NCI-H2196 treated with DMSO at 0.1 percent for 48 hours (cell line): ENCODE results near the gene SIRT1.
"Not testable (repeated sequence)": the region's sequence is repeated elsewhere in the genome, so short reads cannot be mapped to it uniquely, and the experiment has no call there.

Source experiments
- DNase-seq: peaks from one replicate; lab custom pipeline; 2025; ENCODE audit not compliant: unreplicated experiment; lab: John Stamatoyannopoulos, UW

Gene SIRT1

DNA sequence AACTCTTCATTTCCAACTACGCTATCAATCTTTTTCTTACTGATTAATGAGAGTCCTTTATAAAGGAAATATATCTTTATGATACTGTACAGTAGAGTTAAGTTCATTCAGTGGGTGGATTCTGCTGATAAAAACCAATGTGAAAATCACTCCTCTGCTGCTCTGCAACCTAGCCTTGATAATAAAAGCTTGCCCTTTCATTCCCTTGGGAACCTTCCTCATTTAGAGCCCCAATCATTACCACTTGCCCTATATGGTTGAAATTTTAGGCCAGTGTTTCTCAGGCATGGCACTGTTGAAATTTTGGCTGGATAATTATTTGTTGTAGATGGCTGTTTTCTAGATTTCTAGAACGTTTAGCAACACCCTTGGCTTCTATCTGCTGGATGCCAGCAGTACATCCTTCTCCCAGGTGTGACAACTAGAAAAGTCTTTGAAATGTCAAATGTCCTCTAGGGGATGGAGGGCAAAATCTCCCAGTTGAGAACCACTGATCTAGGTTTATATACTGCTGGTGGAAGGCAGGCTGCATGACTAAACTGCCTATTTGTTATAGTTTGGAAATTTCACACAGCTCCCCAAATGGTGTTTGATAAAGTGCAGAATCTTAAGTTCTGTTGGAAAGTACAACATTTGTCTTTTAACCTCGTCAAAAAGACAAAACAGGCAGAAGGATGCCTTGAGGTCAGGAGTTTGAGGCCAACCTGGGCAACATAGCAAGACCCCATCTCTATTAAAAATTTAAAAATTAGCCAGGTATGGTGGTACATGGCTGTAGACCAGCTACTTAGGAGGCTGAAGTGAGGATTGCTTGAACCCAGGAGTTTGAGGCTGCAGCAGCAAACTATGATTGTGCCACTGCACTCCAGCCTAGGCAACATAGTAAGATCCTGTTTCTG lies 8.9 kb upstream of the SIRT1 start:
- DNase-seq = no peak

DNA sequence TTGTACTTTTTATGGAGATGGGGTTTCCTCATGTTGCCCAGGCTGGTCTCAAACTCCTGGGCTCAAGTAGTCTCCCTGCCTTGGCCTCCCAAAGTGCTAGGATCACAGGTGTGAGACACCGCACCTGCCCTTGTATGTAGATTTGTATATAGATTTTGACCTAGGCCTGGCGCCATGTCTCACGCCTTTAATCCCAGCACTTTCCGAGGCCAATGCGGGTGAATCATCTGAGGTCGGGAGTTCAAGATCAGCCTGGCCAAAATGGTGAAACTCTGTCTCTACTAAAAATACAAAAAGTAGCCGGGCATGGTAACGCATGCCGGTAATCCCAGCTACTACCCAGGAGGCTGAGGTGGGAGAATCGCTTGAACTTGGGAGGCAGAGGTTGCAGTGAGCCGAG lies 7.0 kb upstream of the SIRT1 start:
- DNase-seq = not testable (repeated sequence)

DNA sequence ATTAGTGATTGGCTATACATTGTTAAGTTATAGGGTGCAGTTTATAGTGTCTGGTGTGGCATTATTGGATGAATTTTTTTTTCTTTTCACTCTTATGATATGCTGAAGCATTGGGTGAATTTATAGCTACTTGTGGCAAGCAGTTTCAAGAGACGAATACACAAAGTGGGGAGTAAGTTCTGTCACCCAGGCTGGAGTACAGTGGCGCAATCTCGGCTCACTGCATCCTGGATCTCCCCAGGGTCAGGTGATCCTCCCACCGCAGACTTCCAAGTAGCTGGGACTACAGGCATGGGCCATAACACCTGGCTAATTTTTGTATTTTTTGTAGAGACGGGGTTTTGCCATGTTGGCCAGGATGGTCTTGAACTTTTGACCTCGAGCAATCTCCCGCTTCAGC lies 6.3 kb upstream of the SIRT1 start:
- no peak for DNase-seq

DNA sequence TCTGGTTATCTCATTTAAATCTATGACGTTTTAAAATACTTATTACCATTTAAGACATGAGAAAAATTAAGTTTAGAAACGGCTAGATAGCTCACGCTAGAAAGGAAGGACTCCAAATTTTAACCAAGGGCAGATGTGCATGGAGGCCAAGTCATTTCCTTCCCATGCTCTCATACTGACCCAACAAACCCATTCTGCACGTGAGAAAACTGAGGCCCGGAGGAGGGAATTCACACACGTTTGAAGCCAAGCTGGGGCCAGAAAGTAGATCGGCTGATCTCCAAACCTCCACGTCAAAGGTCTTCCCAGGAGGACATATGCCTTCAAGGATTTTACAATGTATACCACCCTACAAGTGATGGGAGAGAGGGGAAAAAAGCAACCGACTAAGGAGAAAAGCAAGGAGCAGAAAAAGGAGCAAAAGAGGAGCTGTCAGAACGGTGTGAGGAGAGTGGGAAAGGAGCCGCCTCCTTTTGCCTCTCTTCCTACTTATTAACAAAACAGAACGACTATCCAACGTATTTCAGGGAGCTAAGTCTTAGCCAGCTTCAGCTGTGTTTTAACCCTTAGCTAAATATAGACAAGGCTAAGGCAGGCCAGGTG lies 645 bp upstream of the SIRT1 start:
- DNase-seq = no peak

DNA sequence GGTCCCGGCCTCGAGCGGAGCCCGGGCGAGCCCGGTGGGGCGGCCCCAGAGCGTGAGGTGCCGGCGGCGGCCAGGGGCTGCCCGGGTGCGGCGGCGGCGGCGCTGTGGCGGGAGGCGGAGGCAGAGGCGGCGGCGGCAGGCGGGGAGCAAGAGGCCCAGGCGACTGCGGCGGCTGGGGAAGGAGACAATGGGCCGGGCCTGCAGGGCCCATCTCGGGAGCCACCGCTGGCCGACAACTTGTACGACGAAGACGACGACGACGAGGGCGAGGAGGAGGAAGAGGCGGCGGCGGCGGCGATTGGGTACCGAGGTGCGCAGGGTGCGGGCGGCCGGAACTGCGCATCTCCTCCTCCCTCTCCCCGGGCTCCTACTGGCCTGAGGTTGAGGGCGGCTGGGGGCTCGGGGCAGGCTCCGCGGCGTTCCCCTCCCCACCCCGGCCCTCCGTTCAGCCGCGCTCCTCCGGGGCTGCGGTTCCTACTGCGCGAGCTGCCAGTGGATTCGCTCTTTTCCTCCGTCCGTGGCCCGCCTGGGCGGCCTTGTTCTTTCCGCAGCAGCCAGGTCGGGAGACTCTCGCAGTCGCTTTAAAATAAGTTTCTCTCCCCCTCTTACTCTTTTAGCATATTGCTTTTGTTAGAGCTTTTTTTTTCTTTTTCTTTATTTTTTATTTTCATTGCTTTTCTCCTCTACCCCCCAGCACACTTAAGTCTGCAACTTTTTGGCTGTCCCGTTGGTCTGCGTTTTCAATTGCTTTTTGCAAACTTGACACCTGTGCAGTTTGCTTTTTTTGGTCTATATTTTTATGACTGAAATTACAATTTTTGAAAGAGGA lies 600 bp downstream of the SIRT1 start:
- peak; percentile 8 for DNase-seq

DNA sequence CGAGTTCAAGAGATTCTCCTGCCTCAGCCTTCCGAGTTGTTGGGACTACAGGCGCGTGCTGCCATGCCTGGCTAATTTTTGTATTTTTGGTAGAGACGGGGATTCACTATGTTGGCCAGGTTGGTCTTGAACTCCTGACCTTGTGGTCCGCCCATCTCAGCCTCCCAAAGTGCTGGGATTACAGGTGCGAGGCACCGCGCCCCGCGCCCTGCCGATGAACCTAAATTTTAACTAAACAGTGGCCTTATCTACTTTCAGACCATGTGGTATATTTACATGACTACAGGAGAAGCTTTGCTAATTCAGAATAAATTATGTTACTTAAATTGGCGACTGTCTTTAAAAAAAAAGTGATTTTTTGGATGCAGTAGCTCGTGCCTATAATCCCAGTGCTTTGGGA lies 9.2 kb downstream of the SIRT1 start:
- DNase-seq = no peak

DNA sequence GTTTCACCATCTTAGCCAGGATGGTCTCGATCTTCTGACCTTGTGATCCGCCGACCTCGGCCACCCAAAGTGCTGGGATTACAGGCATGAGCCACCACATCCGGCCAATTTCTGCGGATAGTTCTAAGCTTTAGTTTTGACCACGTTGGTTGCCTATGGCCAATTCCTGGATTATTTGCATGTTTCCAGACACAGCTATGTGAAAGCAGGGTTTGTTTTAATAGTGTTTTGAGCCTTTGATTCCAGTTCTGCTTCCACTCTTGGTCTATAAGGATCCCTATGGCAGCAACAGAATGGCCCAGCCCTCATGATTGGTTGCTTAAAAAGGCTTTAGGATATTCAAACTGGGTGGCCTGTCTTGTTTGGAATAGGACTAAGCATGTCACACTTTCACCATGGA lies 19.1 kb downstream of the SIRT1 start:
- DNase-seq = no peak

DNA sequence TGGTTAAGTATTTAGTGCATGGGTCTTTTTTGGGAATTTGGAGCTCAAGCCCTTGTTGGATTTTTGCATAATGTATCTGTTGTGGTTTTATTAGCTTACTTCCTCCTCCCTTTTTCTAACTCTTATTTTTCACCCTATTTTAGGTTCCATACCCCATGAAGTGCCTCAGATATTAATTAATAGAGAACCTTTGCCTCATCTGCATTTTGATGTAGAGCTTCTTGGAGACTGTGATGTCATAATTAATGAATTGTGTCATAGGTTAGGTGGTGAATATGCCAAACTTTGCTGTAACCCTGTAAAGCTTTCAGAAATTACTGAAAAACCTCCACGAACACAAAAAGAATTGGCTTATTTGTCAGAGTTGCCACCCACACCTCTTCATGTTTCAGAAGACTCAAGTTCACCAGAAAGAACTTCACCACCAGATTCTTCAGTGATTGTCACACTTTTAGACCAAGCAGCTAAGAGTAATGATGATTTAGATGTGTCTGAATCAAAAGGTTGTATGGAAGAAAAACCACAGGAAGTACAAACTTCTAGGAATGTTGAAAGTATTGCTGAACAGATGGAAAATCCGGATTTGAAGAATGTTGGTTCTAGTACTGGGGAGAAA lies 28.0 kb downstream of the SIRT1 start:
- no peak for DNase-seq

DNA sequence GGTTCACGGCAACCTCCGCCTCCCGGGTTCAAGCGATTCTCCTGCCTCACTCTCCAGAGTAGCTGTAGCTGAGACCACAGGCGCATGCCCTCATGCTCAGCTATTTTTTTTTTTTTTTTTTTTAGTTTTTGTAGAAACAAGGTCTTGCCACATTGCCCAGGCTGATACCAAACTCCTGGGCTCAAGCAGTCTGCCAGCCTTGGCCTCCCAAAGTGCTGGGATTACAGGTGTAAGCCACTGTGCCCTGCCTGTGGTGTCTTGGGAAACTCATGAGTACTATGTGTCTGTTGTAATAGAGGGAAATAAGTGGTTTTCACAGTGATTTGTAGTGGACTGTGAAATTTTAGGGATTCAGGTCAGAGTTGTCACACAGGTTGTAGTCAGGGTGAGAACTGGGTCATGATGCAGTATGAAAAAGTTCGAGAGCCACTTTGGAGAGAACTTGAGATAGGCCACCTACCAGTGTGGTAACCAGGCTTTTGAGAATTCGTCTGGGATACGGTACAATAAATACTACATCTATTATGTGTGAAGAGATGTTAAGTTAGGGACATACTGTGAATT lies 30.4 kb downstream of the SIRT1 start:
- DNase-seq = no peak

DNA sequence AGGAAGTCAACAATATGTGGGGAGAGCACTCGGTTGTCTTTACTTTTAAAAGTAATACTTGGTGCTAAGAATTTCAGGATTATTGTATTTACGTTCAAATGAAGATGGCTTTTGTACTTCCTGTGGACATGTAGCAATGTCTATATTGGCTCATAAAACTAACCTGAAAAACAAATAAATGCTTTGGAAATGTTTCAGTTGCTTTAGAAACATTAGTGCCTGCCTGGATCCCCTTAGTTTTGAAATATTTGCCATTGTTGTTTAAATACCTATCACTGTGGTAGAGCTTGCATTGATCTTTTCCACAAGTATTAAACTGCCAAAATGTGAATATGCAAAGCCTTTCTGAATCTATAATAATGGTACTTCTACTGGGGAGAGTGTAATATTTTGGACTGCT lies 32.7 kb downstream of the SIRT1 start:
- no peak for DNase-seq

DNA sequence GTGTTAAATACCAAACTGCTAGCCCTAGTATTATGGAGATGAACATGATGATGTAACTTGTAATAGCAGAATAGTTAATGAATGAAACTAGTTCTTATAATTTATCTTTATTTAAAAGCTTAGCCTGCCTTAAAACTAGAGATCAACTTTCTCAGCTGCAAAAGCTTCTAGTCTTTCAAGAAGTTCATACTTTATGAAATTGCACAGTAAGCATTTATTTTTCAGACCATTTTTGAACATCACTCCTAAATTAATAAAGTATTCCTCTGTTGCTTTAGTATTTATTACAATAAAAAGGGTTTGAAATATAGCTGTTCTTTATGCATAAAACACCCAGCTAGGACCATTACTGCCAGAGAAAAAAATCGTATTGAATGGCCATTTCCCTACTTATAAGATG lies 33.2 kb downstream of the SIRT1 start:
- DNase-seq = no peak

DNA sequence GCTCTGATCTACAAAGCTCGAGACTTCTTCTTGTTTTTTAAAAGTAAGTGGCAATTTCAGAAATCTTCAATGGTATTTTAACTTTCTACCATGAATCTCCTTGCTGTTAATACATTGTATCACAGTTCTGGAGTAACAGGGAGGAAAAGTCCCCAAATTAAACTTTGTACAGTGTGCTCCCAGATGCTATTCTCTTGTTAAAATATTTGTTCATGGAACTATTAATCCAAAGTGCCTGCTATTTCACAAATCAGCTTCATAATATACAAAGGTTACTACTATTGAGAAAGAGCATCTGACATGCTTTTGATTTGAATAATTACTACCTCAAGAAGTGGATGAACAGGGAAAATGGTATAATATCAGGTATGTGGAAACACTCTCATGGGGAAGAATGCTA lies 36.6 kb downstream of the SIRT1 start:
- DNase-seq = no peak

DNA sequence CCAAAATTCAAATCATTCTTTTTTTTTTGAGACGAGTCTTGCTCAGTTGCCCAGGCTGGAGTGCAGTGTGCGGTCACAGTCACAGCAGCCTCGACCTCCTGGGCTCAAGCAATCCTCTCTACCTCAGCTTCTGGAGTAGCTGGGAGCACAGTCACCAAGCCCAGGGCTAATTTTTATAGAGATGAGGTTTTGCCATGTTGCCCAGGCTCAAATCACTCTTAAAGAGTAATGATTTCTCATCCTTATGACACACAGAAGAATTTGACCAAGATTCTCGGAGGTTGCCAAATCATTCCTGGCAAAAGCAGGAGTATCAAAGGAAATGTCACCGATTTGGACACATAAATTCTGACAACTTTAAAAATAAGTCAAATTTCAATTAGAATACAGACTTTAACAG lies 39.1 kb downstream of the SIRT1 start:
- DNase-seq = no peak

DNA sequence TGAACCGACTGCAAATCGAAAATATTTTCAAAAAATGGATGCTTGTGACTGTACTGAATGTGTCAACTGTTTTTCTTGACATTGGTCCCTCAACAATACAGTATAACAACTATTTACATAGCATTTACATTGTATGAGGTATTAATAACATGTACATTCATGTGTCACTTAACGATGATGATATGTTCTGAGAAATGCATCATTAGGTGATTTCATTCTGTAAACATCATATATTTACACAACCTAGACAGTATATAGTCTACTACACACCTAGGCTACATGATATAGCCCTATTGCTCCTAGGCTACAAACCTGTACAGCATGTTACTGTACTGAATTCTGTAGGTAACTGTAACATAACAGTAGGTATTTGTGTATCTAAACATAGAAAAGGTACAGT lies 39.7 kb downstream of the SIRT1 start:
- DNase-seq = no peak

DNA sequence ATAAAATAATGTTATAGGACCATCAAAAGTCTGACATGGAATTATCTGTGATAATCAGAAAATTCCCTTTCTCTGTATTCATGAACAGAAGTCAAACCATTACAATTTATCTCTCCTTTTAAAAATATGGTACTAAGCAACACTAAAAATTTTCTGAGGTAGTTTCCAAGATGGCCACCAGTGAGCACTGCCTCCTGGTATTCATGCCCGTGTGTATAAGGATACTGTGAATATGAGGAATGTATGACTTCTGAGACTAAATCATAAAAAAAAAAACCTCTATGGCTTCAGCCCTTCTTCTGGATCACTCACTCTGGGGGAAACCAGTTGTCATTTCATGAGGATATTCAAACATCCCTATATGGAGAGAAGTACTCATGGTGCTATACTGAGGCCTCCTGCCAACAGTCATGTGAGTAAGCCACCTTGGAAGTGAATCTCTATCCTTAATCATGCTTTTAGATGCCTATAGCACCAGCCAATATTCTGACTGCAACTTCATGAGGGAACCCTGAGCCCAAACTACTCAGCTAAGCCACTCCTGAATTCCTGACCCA lies 41.1 kb downstream of the SIRT1 start:
- DNase-seq = no peak

DNA sequence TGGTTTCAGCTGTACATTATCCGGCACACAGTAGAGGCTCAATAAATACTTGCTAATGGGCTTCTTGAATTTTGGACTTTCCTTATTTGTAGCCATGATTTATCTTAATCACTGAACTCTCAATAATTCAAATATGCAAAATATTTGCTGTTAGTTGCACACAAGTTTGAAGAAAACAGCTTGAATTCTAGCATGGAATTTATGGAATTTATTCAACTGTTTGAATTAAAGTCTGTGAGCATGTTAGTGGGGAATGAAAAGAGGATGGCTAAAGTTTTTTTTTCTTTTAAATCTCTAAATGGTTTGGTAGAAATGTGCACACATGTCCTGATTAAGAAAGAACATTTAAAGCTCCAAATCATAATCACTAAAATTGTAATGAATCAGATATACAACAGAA lies 42.5 kb downstream of the SIRT1 start:
- no peak for DNase-seq

DNA sequence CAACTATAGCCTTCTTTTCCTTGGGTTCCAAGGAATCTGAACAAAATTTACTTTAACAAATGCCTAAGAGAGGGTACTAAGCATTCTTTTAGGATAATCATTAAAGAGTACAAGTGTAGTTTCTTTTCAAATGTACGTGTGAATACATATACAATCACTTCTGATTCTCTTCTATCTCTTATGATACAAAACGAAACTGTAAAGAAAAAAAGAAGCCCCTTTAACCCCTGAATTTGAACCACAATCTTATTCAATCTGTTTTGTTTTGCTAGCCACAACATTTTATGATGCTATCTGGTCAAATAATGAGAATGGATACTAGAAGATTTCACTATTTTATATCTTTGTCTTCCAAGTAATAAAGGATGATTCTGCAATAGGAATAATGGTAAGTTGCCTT lies 48.7 kb downstream of the SIRT1 start:
- no peak for DNase-seq

DNA sequence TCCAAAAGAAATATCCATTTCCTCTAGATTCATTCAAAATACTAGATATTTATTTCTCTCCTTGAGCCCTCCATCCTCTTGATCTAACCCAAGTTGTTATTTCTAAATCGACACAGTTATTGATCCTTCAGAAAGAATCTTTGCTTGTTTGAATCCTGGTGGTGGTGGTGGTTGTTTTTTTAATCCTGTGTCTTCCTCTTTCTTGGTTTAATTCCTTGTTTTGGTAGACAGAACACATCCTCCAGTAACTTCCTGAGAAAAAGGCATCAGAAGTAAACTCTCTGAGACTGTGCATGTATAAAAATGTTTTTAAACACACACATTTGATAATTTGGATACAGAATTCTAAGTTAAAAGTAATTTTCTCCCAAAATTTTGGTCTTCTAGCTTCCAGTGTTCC lies 49.9 kb downstream of the SIRT1 start:
- no peak for DNase-seq

DNA sequence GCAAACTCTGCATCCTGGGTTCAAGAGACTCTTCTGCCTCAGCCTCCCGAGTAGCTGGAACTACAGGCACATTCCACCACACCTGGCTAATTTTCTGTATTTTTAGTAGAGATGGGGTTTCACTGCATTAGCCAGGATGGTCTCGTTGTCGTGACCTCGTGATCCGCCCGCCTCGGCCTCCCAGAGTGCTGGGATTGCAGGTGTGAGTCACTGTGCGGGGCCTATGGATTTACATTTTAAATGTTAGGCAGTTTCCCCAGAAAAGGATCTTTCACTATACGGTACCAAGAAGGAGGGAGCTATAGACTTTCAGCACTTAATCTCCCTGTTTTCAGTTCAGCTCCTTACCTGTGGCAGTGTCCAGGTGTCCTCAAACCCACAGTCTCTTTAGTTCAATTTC lies 50.8 kb downstream of the SIRT1 start:
- DNase-seq = no peak

DNA sequence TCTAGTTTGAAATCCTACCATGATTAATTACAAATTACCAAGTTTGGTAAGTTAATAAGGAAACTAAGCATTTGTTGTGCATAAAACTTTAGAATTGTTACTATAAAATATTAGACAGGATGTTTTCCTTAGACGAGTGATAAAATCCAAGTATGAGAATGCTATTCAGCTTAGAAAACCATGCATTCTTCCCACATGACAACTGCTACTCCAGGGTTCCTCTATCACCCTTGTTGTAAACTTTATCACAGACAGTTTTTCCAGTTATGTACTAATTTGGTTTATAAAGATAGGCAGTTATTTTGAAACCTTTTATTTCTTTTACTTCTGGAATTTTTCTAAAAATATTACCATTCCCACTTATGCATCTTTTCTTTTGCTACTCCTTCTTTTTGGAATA lies 52.0 kb downstream of the SIRT1 start:
- DNase-seq = no peak

DNA sequence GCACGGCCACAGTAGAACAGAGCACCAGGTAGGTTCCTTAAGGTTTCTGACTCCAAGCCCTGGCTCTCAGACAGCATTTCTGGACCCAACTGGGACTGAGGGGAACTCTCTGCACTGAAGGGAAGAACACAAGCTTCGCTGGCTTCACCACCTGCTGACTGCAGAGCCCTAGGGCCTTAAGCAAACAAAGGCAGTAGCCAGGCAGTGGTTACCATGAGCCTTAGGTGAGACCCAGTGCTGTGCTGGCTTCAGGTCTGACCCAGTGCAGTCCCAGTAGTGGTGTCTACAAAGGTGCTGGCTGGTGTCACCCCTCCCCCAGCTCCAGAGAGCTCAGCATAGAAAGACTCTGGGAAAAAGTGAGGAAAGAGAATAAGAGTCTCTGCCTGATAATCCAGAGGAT lies 59.5 kb downstream of the SIRT1 start:
- DNase-seq = no peak
